Measurements from ENCODE around the gene TBC1D16. TPM values are rescaled to one million over a fixed set of nuclear protein-coding genes. Genes with fewer than 3 reads are reported as not detected.

TBC1D16 gene
- total RNA-seq, 1 donor from 2014 or later = 21.7 TPM

DNA sequence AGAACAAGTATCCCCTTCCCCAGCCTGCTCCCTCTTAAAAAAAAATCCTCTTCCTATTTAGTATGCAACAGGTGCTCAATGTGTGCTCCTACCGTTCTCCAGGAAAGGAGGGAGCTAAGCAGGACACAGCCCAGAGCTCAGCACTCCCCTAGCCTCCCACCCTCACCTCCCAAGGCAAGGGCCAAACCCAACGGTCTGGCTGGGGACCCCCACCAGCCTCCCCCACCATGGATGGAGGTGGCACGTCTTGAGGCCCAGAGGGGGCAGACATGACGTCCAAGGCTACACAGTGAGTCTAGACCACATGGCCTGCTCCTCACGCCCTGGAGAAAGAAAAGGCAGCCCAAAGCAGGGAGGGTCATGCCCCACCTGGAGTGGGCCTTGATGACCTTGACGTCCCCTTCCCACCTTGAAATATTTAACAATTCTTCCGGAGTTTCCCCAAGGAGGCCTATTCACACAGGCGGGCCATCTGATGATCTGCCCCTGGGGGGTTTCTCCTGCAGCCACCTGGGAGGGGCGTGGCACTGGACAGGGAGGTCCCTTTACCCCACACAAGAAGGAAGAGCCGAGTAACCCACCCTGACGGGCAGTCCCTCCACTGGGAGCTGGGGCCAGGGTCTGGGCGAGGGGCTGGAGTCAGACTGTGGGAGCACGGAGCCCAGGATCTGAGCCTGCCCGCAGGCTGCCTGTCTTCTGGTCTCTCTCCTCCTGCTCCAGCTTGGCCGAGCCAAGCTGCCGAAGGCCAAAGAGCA lies 107.0 kb downstream of the TBC1D16 start:
- peaks cover 9% of the 10 kb centered on the region for H3K4me1 ChIP-seq
- DNase-seq (no peak), ATAC-seq (no peak)
- no peak overlapping the region for H3K4me3 ChIP-seq
- H3K27ac ChIP-seq = no peak overlapping the region
- H3K9me3 ChIP-seq = no peaks in the 10 kb centered on the region
- H3K36me3 ChIP-seq = no peaks in the 10 kb centered on the region
- TF ChIP-seq, protein P1, sequence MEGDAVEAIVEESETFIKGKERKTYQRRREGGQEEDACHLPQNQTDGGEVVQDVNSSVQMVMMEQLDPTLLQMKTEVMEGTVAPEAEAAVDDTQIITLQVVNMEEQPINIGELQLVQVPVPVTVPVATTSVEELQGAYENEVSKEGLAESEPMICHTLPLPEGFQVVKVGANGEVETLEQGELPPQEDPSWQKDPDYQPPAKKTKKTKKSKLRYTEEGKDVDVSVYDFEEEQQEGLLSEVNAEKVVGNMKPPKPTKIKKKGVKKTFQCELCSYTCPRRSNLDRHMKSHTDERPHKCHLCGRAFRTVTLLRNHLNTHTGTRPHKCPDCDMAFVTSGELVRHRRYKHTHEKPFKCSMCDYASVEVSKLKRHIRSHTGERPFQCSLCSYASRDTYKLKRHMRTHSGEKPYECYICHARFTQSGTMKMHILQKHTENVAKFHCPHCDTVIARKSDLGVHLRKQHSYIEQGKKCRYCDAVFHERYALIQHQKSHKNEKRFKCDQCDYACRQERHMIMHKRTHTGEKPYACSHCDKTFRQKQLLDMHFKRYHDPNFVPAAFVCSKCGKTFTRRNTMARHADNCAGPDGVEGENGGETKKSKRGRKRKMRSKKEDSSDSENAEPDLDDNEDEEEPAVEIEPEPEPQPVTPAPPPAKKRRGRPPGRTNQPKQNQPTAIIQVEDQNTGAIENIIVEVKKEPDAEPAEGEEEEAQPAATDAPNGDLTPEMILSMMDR (IDR thresholded peaks at IDR 0.05) = no peak
- intact Hi-C loops (cut with DNase I) = no loop called here
- peaks cover 52% of the 10 kb centered on the region for H3K27me3 ChIP-seq

GRCh38 chr17:79927688-79928501 lies 107.8 kb downstream of the TBC1D16 start:
- DNase-seq = no peak

DNA sequence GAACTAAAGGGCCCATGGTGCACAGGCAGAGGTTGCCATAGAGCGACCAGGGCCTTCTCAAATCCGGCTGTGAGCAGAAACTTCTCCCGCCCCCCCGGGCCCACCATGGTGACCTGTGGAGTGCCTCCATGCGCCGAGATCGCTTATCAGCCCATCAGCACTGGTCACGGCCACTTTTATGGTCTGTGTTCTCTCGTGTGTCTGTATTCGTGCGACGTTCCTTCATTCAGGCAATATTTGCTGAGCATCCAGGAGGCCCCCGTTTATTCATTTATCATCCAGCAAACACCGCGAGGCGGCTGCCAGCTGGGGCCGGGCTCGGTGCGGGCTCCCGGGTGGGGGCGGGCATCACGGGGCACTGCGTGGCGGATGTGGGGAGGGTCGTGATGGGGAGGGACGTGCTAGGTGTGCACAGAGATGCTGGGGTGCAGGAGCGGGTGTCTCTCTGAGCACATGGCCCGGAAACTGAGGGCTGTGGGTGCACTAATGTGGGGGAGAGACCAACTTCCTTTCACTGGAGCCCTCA lies 108.5 kb downstream of the TBC1D16 start:
- no peak for ATAC-seq
- Histone ChIP-seq H3K4me1 (peaks cover 9% of the 10 kb centered on the region), H3K36me3 (no peaks in the 10 kb centered on the region), H3K4me3 (no peak overlapping the region), H3K27ac (no peak overlapping the region), H3K27me3 (peaks cover 52% of the 10 kb centered on the region), H3K9me3 (no peaks in the 10 kb centered on the region)
- TF ChIP-seq, protein P1 (IDR thresholded peaks at IDR 0.05) = no peak
- DNase-seq = no peak
- intact Hi-C loops (cut with DNase I) = no loop called here

More at GRCh38 chr17:79927688-79928501, 107.8 kb downstream of the TBC1D16 start:
- Histone ChIP-seq H3K36me3 (no peaks in the 10 kb centered on the region), H3K27me3 (peaks cover 52% of the 10 kb centered on the region), H3K9me3 (no peaks in the 10 kb centered on the region), H3K4me1 (peaks cover 9% of the 10 kb centered on the region), H3K4me3 (no peak overlapping the region), H3K27ac (no peak overlapping the region)
- no peak for ATAC-seq
- TF ChIP-seq, protein P1 (IDR thresholded peaks at IDR 0.05) = no peak
- intact Hi-C loops (cut with DNase I) = no loop called here

GRCh38 chr17:79926605-79927135 lies 109.0 kb downstream of the TBC1D16 start:
- TF ChIP-seq, protein P1 (IDR thresholded peaks at IDR 0.05) = no peak
- intact Hi-C loops (cut with DNase I) = no loop called here
- H3K4me1 ChIP-seq = peaks cover 9% of the 10 kb centered on the region
- no peak overlapping the region for H3K27ac ChIP-seq
- no peaks in the 10 kb centered on the region for H3K36me3 ChIP-seq
- no peaks in the 10 kb centered on the region for H3K9me3 ChIP-seq
- ATAC-seq (no peak), DNase-seq (no peak)
- peaks cover 46% of the 10 kb centered on the region for H3K27me3 ChIP-seq
- no peak overlapping the region for H3K4me3 ChIP-seq

- H3K36me3 ChIP-seq = no peaks in the 10 kb centered on the region
- DNase-seq (no peak), ATAC-seq (no peak)
- TF ChIP-seq, protein P1 (IDR thresholded peaks at IDR 0.05) = no peak
- intact Hi-C loops (cut with DNase I) = no loop called here
- peaks cover 41% of the 10 kb centered on the region for H3K27me3 ChIP-seq
- no peak overlapping the region for H3K4me3 ChIP-seq
- H3K27ac ChIP-seq = no peak overlapping the region
- H3K4me1 ChIP-seq = peaks cover 9% of the 10 kb centered on the region
- H3K9me3 ChIP-seq = no peaks in the 10 kb centered on the region
Observed at GRCh38 chr17:79926142-79926604, 109.5 kb downstream of the TBC1D16 start.
